Measurements from ENCODE around the gene PRKCH. TPM values are rescaled to one million over a fixed set of nuclear protein-coding genes. Genes with fewer than 3 reads are reported as not detected.

The PRKCH gene
- total RNA-seq, 1 donor from 2014 or later = 19.1 TPM

DNA sequence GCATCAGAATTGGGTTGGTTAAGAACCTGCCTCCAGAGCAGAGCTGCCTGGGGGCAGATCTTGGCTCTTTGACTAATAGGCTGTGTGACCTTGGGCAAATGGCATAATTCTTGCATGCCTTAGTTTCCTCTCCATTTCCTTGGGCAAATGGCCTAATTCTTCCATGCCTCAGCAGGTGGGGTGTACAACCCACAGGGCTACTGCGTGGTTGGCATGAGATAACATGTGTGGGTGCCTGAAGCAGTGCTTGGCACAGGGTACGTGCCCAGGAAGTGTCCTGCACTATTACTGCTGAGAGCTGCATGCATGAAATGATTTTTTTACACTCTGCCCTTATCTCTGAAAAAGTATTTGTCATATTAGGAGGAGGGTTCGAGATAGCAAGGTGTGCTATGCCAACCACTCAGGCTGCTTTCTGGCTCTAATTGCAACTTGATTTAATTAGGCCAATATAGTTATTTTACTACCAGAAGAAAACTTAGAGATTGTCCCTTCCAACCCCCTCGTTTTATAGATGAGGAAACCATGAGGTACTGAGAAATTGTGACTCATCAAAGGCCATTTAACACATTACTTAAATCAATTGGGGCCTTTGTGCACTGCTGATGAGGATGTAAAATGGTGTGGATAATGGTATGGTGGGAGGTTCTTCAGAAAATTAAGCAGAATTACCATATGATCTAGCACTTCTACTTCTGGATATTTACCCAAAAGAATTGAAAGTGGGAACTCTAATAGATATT lies 212.3 kb downstream of the PRKCH start:
- peaks cover 5% of the 10 kb centered on the region for H3K36me3 Mint-ChIP-seq
- H3K27ac Mint-ChIP-seq = peak overlapping the region; percentile 10
- no peak for TF ChIP-seq CTCF (conservative IDR thresholded peaks at IDR 0.05)

DNA sequence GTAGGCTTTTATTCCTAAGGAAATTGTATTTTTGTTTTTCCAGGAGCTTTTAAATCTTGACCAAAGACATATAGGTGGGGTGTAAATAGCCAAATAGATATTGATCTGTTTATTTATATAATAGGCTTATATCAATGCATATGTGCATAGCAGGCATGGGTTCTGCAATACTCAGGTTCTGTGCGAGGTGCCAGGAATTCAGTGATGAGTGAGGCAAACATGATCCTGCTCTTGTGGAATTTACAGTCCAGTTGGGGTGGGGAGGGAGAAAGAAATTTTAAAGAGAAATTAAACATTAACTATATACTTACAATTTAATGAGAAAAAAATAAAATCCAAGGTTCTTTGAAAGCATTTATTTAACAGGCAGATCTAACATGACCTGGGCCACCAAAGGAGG lies 213.7 kb downstream of the PRKCH start:
- Mint-ChIP-seq H3K36me3 (peaks cover 5% of the 10 kb centered on the region), H3K27ac (peak overlapping the region; percentile 90), H3K27me3 (no peaks in the 10 kb centered on the region), H3K4me1 (ENCODE audit: unreplicated experiment) (peaks cover 37% of the 10 kb centered on the region), H3K4me3 (peak overlapping the region; percentile 5), H3K9me3 (no peaks in the 10 kb centered on the region)
- TF ChIP-seq CTCF (conservative IDR thresholded peaks at IDR 0.05) = no peak
- no peak for DNase-seq (ENCODE audit: extremely low spot score, unreplicated experiment)

More for the DNA sequence above, 212.3 kb downstream of the PRKCH start:
- H3K27me3 Mint-ChIP-seq = no peaks in the 10 kb centered on the region
- no peak for DNase-seq (ENCODE audit: extremely low spot score, unreplicated experiment)
- H3K4me1 Mint-ChIP-seq (ENCODE audit: unreplicated experiment) = peaks cover 33% of the 10 kb centered on the region
- no peaks in the 10 kb centered on the region for H3K9me3 Mint-ChIP-seq
- no peak overlapping the region for H3K4me3 Mint-ChIP-seq

DNA sequence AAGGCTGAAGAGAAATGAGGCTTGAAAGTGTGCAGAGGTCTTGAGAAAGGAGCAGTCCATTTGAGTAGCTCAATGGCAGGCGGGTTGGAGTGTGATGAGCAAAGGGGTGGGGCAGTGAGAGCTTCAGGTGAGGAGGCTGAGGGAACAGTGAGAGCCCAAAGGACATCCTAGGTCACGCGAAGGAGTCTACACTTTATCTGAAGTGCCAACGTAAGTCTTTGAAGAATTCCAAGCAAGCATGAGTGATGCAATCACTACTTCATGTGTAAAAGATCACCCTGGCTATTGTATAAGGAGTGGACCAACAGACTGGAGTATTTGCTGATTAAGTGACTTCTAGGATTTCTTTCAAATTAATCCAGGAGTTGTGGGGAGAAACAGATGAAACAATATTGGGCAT lies 214.1 kb downstream of the PRKCH start:
- Mint-ChIP-seq H3K36me3 (peaks cover 5% of the 10 kb centered on the region), H3K27me3 (no peaks in the 10 kb centered on the region), H3K4me1 (ENCODE audit: unreplicated experiment) (peaks cover 37% of the 10 kb centered on the region), H3K27ac (peak overlapping the region; percentile 90), H3K4me3 (peak overlapping the region; percentile 5), H3K9me3 (no peaks in the 10 kb centered on the region)
- TF ChIP-seq CTCF (conservative IDR thresholded peaks at IDR 0.05) = no peak
- no peak for DNase-seq (ENCODE audit: extremely low spot score, unreplicated experiment)

GRCh38 chr14:61536661-61537562 lies 215.5 kb downstream of the PRKCH start:
- Mint-ChIP-seq H3K4me1 (ENCODE audit: unreplicated experiment) (peaks cover 37% of the 10 kb centered on the region), H3K4me3 (peak overlapping the region; percentile 27), H3K36me3 (peaks cover 5% of the 10 kb centered on the region), H3K27ac (peak overlapping the region; percentile 90), H3K9me3 (no peaks in the 10 kb centered on the region), H3K27me3 (no peaks in the 10 kb centered on the region)
- DNase-seq (ENCODE audit: extremely low spot score, unreplicated experiment) = no peak
- TF ChIP-seq CTCF (conservative IDR thresholded peaks at IDR 0.05) = no peak

DNA sequence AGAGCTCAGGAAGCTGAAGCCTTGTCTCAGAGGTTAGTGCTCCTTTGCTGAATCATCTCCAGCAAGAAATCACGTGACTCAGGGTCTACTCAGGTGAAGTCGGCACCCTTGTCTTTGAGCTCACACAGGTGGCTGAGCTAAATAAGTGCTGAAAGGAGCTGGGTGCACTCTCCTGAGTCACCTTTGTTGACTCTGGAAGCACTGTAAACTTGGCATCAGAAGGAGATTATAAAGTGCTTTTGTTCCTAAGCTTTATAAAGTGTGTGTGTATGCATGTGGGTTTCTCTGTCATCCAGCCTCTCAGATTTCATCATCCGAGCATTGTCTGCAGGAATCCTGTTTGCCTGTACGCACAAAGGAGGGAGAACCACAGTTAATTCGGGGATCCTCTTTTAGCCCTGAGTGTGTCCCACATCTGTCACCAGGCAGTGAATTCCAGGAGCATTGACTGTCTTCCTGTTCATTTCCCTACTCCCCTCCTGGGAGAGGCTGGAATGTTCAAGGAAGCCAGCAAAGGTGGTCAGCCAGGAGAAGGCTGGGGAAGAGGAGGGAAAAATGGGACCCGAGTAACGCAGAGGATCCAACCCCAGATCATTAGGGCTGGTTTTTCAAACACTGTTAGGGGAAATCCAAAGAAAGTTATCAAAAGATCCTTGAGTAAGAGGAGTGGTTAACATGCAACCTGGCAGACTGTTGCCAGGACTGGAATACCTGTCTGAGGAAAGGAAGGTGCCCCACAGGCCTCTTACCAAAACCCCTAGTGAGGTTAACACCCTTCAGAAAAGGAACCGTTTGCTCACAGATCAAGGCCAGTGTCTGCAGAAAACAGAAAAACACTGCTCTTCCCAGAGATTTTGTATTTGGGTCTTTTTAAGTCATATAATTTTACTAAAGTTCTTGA lies 216.4 kb downstream of the PRKCH start:
- Mint-ChIP-seq H3K27ac (peak overlapping the region; percentile 90), H3K36me3 (peaks cover 5% of the 10 kb centered on the region), H3K27me3 (no peaks in the 10 kb centered on the region), H3K4me3 (peak overlapping the region; percentile 32), H3K4me1 (ENCODE audit: unreplicated experiment) (peaks cover 37% of the 10 kb centered on the region), H3K9me3 (no peaks in the 10 kb centered on the region)
- no peak for DNase-seq (ENCODE audit: extremely low spot score, unreplicated experiment)
- no peak for TF ChIP-seq CTCF (conservative IDR thresholded peaks at IDR 0.05)

Data from type B pancreatic cell (in vitro differentiated cells).